K562 (cell line): Measurements from ENCODE around the gene MAP3K12. TPM values are rescaled to one million over a fixed set of nuclear protein-coding genes. Genes with fewer than 3 reads are reported as not detected.
A peak's percentile ranks its signal among the peaks of the same experiment; 100 is the strongest.

Source experiments
- ATAC-seq: fragments of 200-7000 bp; cut with Tn5 transposase; 3 replicates; pipeline ENCODE4 v1.9.1; 2020; ENCODE audit warnings: moderate library complexity
- BruUV-seq: library from RNA; stranded (reverse); fragments of 400-500 nt; replicated peaks from 2 replicates; lab custom pipeline; 2021; lab: Mats Ljungman, UMichigan
- CTCF ChIA-PET: fragments of 300-600 bp; formaldehyde crosslinking; extraction: SDS; loops from one replicate; lab custom pipeline; 2021; ENCODE audit warnings: low intra/inter-chr PET ratio; lab: Yijun Ruan, JAX
- POLR2A ChIA-PET: fragments of 300-600, 350-650 bp; sonication (Branson Sonifier 250); formaldehyde crosslinking; extraction: SDS; loops from one replicate; lab custom pipeline; 2021; ENCODE audit warnings: antibody characterized with exemption, inconsistent platforms; lab: Yijun Ruan, JAX
- DNase-seq, 4 experiments: peaks; one replicate each; pipeline versions ENCODE4 v3.0.0 to v3.0.0-alpha.2; 2011 to 2018; ENCODE audit warnings: low spot score in 3 of 4, mixed read lengths in 3 of 4; ENCODE audit errors: extremely low read depth in 1 of 4
- FAIRE-seq: peaks from 2 replicates; lab custom pipeline; 2011; peaks lifted over from hg19 to GRCh38; lab: Jason Lieb, UNC
- H2AFZ ChIP-seq: 2 replicates; pipeline ENCODE4 v1.6.0; 2011; ENCODE audit warnings: low read depth, low read length, control low read depth, inconsistent platforms
- H3K27ac ChIP-seq: fragments of 200-600 bp; 3 replicates; pipeline ENCODE4 v1.8.0; 2011; ENCODE audit warnings: low read depth, mild to moderate bottlenecking, control low read depth, inconsistent platforms, low read length, moderate library complexity, mixed read lengths; ENCODE audit errors: extremely low read depth
- H3K27me3 ChIP-seq, 2 experiments: fragments of 300-600 bp in 1 of 2; 2 replicates in 1 of 2; 3 replicates in 1 of 2; pipeline versions ENCODE4 v1.6.0 to v1.8.0; 2011; ENCODE audit warnings: inconsistent platforms in 2 of 2, low read length in 2 of 2, mild to moderate bottlenecking in 1 of 2, mixed read lengths in 1 of 2, moderate library complexity in 1 of 2; ENCODE audit not compliant: control insufficient read depth in 2 of 2, insufficient read depth in 2 of 2
- H3K36me3 ChIP-seq: fragments of 300-600 bp; 3 replicates; pipeline ENCODE4 v1.8.0; 2011; ENCODE audit warnings: mild to moderate bottlenecking, low read length, inconsistent platforms; ENCODE audit not compliant: control insufficient read depth, insufficient read depth
- H3K4me1 ChIP-seq, 2 experiments: fragments of 200-600 bp in 1 of 2; replicated peaks in 1 of 2; 2 replicates in 1 of 2; 3 replicates in 1 of 2; pipeline versions ENCODE4 v1.5.1 to v1.8.0; 2011; ENCODE audit warnings: inconsistent platforms in 2 of 2, low read length in 2 of 2, mild to moderate bottlenecking in 1 of 2, mixed read lengths in 1 of 2, moderate library complexity in 1 of 2; ENCODE audit not compliant: control insufficient read depth in 2 of 2, insufficient read depth in 2 of 2
- H3K4me2 ChIP-seq: 2 replicates; pipeline ENCODE4 v1.6.1; 2011; ENCODE audit warnings: low read length, control low read depth, inconsistent platforms, mixed read lengths; ENCODE audit not compliant: insufficient read depth
- H3K4me3 ChIP-seq: fragments of 200-600 bp; sonication (generic), shearing (Covaris generic); 2 replicates; pipeline ENCODE4 v1.5.1; 2016; ENCODE audit warnings: control low read depth, inconsistent platforms
- H3K79me2 ChIP-seq: fragments of 200-600 bp; 3 replicates; pipeline ENCODE4 v1.8.0; 2011; ENCODE audit warnings: low read length, inconsistent platforms; ENCODE audit not compliant: control insufficient read depth, insufficient read depth
- H3K9ac ChIP-seq, 2 experiments: 2 replicates each; pipeline versions ENCODE4 v1.6.0 to v1.6.1; 2011; ENCODE audit warnings: low read depth in 2 of 2, low read length in 2 of 2, control low read depth in 1 of 2, inconsistent platforms in 1 of 2, mild to moderate bottlenecking in 1 of 2, mixed read lengths in 1 of 2; ENCODE audit not compliant: insufficient read depth in 1 of 2
- H3K9me1 ChIP-seq: one replicate; pipeline ENCODE4 v1.6.0; 2011; ENCODE audit warnings: inconsistent platforms, mild to moderate bottlenecking, low read length, moderate library complexity; ENCODE audit not compliant: control insufficient read depth, insufficient read depth
- H3K9me3 ChIP-seq: replicated peaks from 2 replicates; pipeline ENCODE4 v1.5.1; 2011; ENCODE audit warnings: low read depth, low read length, inconsistent platforms; ENCODE audit not compliant: control insufficient read depth, insufficient read depth
- H4K20me1 ChIP-seq: replicated peaks from 2 replicates; pipeline ENCODE4 v1.6.1; 2011; ENCODE audit warnings: low read length, inconsistent platforms, mixed read lengths; ENCODE audit not compliant: control insufficient read depth, insufficient read depth
- ARNT ChIP-seq, 2 experiments: fragments of 450-650 bp; IDR thresholded peaks; 2 replicates each; pipeline ENCODE4 v1.6.1; 2016; ENCODE audit warnings: mild to moderate bottlenecking in 1 of 2
- CBX2 ChIP-seq: fragments of 200-600 bp; sonication (generic); IDR thresholded peaks from one replicate; pipeline ENCODE4 v1.6.1; 2012; ENCODE audit warnings: mild to moderate bottlenecking, low read length, inconsistent platforms; ENCODE audit not compliant: insufficient read depth, poor library complexity, severe bottlenecking
- E2F3 ChIP-seq: fragments of 250-450 bp; sonication (Bioruptor Pico); IDR thresholded peaks from 2 replicates; pipeline ENCODE4 v1.4.0; 2020; ENCODE audit warnings: mild to moderate bottlenecking
- FOXK2 ChIP-seq, 2 experiments: fragments of 450-650 bp; IDR thresholded peaks in 1 of 2; conservative IDR thresholded peaks in 1 of 2; 2 replicates each; pipeline ENCODE4 v1.6.1; 2016; ENCODE audit warnings: low read depth in 2 of 2, mild to moderate bottlenecking in 1 of 2
- HMGN3 ChIP-seq: IDR thresholded peaks from 2 replicates; pipeline ENCODE4 v1.6.1; 2011; ENCODE audit warnings: borderline replicate concordance, low read depth, mild to moderate bottlenecking, mixed read lengths, low read length; ENCODE audit not compliant: insufficient read length; ENCODE audit errors: extremely low read depth
- HNRNPH1 ChIP-seq: fragments of 200-400 bp; formaldehyde crosslinking; optimal IDR thresholded peaks from 2 replicates; pipeline ENCODE3; 2017; ENCODE audit warnings: low read depth, mild to moderate bottlenecking, low read length, moderate library complexity
- MEF2A ChIP-seq: IDR thresholded peaks from 2 replicates; pipeline ENCODE4 v1.6.1; 2011; ENCODE audit warnings: low read depth, mild to moderate bottlenecking, low read length, moderate library complexity; ENCODE audit not compliant: control insufficient read depth
- RBFOX2 ChIP-seq: fragments of 200-400 bp; formaldehyde crosslinking; IDR thresholded peaks from 2 replicates; pipeline ENCODE4 v1.6.1; 2017; ENCODE audit warnings: low read depth, mild to moderate bottlenecking, low read length, moderate library complexity
- RBM22 ChIP-seq: fragments of 200-400 bp; formaldehyde crosslinking; IDR thresholded peaks from 2 replicates; pipeline ENCODE4 v1.6.1; 2018; ENCODE audit warnings: low read length, low read depth; ENCODE audit not compliant: poor library complexity, severe bottlenecking
- SMARCA4 ChIP-seq: fragments of 450-650 bp; IDR thresholded peaks from 2 replicates; pipeline ENCODE4 v1.6.1; 2016
- ZNF551 ChIP-seq: fragments of 250-450 bp; sonication (Bioruptor Pico); IDR thresholded peaks from 2 replicates; pipeline ENCODE4 v1.5.0; 2021; ENCODE audit warnings: mild to moderate bottlenecking, moderate library complexity
- WGBS: fragments of 100-300 bp; shearing (Covaris generic); methylation state at CpG from one replicate; pipeline ENCODE4 v1.1.6; 2016; ENCODE audit warnings: low coverage, mixed read lengths; ENCODE audit not compliant: insufficient coverage; ENCODE audit errors: missing lambda C conversion rate; 5-methylcytosine and 5-hydroxymethylcytosine counted together
- in situ Hi-C: fragments of 300-500 bp; cut with MboI; formaldehyde crosslinking; loops from 4 replicates; pipeline ENCODE4 v1.15.0; 2018; ENCODE audit warnings: inconsistent platforms, mixed read lengths
- intact Hi-C: fragments of 100-400 bp; cut with micrococcal nuclease; formaldehyde crosslinking; loops from 2 replicates; pipeline ENCODE4 v1.14.2; 2022
- polyA plus RNA-seq, 8 experiments: library from polyadenylated mRNA; depleted of rRNA in 4 of 8; stranded (reverse) in 5 of 8; unstranded in 3 of 8; fragments of >200 nt; fragmentation: Nextera tagmentation in 2 of 8; fragmentation: Illumina TruSeq in 1 of 8; extraction: Ambion mirVana in 2 of 8; extraction: Trizol in 1 of 8; gene quantifications; 2 replicates each; pipeline versions ENCODE4 v1.2.1 to v1.2.3, GENCODE V29; 2011 to 2014; ENCODE audit warnings: inconsistent platforms in 1 of 8, missing spikeins in 1 of 8
- total RNA-seq, 7 experiments: library from RNA; depleted of rRNA in 6 of 7; stranded (reverse); fragments of >200 nt in 6 of 7; fragmentation: Illumina TruSeq in 2 of 7; extraction: Trizol in 2 of 7; gene quantifications; 2 replicates each; pipeline versions ENCODE4 v1.2.1 to v1.2.3, GENCODE V29; 2011 to 2021; ENCODE audit warnings: low replicate concordance in 1 of 7
- TF ChIP-seq, protein P1 (sequence below): fragments of 200-800 bp; sonication (Bioruptor generic); IDR thresholded peaks from 2 replicates; pipeline ENCODE4 v1.6.1; 2017; ENCODE audit warnings: missing genetic modification characterization, missing compliant biosample characterization
- TF ChIP-seq, protein P2 (sequence below): fragments of 450-650 bp; formaldehyde crosslinking; conservative IDR thresholded peaks from 2 replicates; pipeline ENCODE4 v1.4.0; 2022; ENCODE audit warnings: mild to moderate bottlenecking, missing genetic modification characterization
- TF ChIP-seq, protein P3 (sequence below): fragments of 250-450 bp; sonication (Bioruptor Pico); IDR thresholded peaks from 2 replicates; pipeline ENCODE4 v1.8.0; 2022; ENCODE audit warnings: moderate library complexity, mild to moderate bottlenecking, inconsistent platforms
- TF ChIP-seq, protein P4 (sequence below): fragments of 450-650 bp; formaldehyde crosslinking; IDR thresholded peaks from 2 replicates; pipeline ENCODE4 v1.4.0; 2020; ENCODE audit warnings: mild to moderate bottlenecking, moderate library complexity
- TF ChIP-seq, protein P5 (sequence below): IDR thresholded peaks from 3 replicates; pipeline ENCODE4 v1.6.1; 2011; ENCODE audit warnings: borderline replicate concordance, mild to moderate bottlenecking; ENCODE audit not compliant: insufficient read length, insufficient read depth

Gene MAP3K12
- total and polyA plus RNA-seq, 9 of the 15 experiments (the other 6 are each of a cell fraction or from before 2014, with no cell fraction given) = 0.10 to 2.4 (median 1.6) TPM

DNA sequence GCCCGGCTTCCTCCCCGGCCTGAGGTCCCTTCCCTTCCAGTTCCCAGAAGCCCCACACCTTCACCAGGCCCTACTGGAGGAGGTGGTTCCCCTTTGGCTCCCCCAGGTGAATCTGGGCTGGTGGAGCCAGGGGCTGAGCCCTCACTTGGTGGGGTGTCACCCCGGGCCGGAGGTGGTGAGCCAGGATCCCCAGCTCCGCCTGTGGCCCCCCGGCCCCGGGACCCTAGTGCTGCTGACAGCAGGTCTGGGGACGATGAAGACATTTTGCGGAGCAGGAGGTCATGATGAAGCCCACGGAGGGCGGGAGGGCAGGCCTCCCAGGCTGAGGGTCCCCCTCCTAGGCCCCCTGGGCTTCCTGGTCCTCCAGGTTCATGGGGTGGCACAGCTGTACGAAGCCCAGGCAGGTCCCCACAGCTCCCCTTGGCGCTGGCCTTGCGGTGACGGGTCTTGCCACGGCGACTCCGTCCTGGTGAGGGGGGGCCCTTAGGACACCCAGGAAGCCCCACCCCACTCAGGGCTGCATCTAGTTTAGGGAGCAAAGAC lies 16.6 kb downstream of the MAP3K12 start:
- POLR2A ChIA-PET = interaction anchor here (0.5 to 7.1 kb wide), 17 partner anchors 9 to 275 kb away, joined by 3 to 99 read pairs (median 6); partner anchors contain the start of genes MAP3K12, SP1 and TARBP2
- Histone ChIP-seq H4K20me1 (peaks cover 13% of the 10 kb centered on the region), H3K9ac (no peak overlapping the region; a peak in 1 of 4 replicates), H3K36me3 (peaks cover 93% of the 10 kb centered on the region), H3K9me1 (peaks cover 3% of the 10 kb centered on the region), H3K79me2 (peaks cover 7% of the 10 kb centered on the region; the same call in 2 of the 3 replicates), H2AFZ (no peak overlapping the region), H3K27me3 (no peaks in the 10 kb centered on the region), H3K9me3 (no peaks in the 10 kb centered on the region), H3K27ac (no peak overlapping the region), H3K4me1 (peaks cover 0 to 13% of the 10 kb centered on the region in 2 experiments; a peak in 3 of 5 replicates), H3K4me2 (no peak overlapping the region), H3K4me3 (no peak overlapping the region)
- 90% methylated on average over 15 of the region's 18 CpGs for WGBS
- CTCF ChIA-PET = no interaction called here
- FAIRE-seq (no peak), DNase-seq (peak in 1 of 4 experiments; percentile 27), ATAC-seq (peak; percentile 24)
- in situ Hi-C loops = no loop called here
- intact Hi-C loops = no loop called here
- no TSS peak for BruUV-seq
- TF ChIP-seq SMARCA4 (no peak), ARNT (IDR thresholded peaks at IDR 0.05) (no peak), HMGN3 (peak; percentile 36), RBFOX2 (peak; percentile 72), MEF2A (no peak), RBM22 (peak; percentile 96), FOXK2 (conservative IDR thresholded peaks at IDR 0.05 in 1 of 2, IDR thresholded peaks at IDR 0.05 in 1 of 2; ENCODE audit: low read depth in 2 of 2) (no peak), CBX2 (no peak), HNRNPH1 (no peak), E2F3 (CRISPR knock-in tag) (no peak), ZNF551 (no peak)
- TF ChIP-seq, protein P1, sequence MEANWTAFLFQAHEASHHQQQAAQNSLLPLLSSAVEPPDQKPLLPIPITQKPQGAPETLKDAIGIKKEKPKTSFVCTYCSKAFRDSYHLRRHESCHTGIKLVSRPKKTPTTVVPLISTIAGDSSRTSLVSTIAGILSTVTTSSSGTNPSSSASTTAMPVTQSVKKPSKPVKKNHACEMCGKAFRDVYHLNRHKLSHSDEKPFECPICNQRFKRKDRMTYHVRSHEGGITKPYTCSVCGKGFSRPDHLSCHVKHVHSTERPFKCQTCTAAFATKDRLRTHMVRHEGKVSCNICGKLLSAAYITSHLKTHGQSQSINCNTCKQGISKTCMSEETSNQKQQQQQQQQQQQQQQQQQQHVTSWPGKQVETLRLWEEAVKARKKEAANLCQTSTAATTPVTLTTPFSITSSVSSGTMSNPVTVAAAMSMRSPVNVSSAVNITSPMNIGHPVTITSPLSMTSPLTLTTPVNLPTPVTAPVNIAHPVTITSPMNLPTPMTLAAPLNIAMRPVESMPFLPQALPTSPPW (CRISPR knock-in tag) = peak; percentile 44
- TF ChIP-seq, protein P2, sequence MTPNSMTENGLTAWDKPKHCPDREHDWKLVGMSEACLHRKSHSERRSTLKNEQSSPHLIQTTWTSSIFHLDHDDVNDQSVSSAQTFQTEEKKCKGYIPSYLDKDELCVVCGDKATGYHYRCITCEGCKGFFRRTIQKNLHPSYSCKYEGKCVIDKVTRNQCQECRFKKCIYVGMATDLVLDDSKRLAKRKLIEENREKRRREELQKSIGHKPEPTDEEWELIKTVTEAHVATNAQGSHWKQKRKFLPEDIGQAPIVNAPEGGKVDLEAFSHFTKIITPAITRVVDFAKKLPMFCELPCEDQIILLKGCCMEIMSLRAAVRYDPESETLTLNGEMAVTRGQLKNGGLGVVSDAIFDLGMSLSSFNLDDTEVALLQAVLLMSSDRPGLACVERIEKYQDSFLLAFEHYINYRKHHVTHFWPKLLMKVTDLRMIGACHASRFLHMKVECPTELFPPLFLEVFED (CRISPR knock-in tag) = no peak; the same call in 1 of the 2 replicates
- TF ChIP-seq, protein P3, sequence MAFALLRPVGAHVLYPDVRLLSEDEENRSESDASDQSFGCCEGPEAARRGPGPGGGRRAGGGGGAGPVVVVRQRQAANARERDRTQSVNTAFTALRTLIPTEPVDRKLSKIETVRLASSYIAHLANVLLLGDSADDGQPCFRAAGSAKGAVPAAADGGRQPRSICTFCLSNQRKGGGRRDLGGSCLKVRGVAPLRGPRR (CRISPR knock-in tag) = no peak
- TF ChIP-seq, protein P4, sequence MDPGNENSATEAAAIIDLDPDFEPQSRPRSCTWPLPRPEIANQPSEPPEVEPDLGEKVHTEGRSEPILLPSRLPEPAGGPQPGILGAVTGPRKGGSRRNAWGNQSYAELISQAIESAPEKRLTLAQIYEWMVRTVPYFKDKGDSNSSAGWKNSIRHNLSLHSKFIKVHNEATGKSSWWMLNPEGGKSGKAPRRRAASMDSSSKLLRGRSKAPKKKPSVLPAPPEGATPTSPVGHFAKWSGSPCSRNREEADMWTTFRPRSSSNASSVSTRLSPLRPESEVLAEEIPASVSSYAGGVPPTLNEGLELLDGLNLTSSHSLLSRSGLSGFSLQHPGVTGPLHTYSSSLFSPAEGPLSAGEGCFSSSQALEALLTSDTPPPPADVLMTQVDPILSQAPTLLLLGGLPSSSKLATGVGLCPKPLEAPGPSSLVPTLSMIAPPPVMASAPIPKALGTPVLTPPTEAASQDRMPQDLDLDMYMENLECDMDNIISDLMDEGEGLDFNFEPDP (CRISPR knock-in tag) = no peak
- TF ChIP-seq, protein P5, sequence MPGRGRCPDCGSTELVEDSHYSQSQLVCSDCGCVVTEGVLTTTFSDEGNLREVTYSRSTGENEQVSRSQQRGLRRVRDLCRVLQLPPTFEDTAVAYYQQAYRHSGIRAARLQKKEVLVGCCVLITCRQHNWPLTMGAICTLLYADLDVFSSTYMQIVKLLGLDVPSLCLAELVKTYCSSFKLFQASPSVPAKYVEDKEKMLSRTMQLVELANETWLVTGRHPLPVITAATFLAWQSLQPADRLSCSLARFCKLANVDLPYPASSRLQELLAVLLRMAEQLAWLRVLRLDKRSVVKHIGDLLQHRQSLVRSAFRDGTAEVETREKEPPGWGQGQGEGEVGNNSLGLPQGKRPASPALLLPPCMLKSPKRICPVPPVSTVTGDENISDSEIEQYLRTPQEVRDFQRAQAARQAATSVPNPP = no peak
